Activated CD8-positive, alpha-beta memory T cell treated with anti-CD3 and anti-CD28 coated beads, Interleukin-2, amount 50 U/mL, for 48 hours (primary cell): ENCODE measurements around the gene SIRT6.
A peak's percentile ranks its signal among the peaks of the same experiment; 100 is the strongest.
"Not testable (repeated sequence)": the region's sequence is repeated elsewhere in the genome, so short reads cannot be mapped to it uniquely, and the experiment has no call there.

Source experiments
- DNase-seq: peaks from one replicate; pipeline ENCODE4 v3.0.0-alpha.2; 2020

The SIRT6 gene

GRCh38 chr19:4198467-4199126 lies 16.2 kb upstream of the SIRT6 start:
- DNase-seq = no peak

DNA sequence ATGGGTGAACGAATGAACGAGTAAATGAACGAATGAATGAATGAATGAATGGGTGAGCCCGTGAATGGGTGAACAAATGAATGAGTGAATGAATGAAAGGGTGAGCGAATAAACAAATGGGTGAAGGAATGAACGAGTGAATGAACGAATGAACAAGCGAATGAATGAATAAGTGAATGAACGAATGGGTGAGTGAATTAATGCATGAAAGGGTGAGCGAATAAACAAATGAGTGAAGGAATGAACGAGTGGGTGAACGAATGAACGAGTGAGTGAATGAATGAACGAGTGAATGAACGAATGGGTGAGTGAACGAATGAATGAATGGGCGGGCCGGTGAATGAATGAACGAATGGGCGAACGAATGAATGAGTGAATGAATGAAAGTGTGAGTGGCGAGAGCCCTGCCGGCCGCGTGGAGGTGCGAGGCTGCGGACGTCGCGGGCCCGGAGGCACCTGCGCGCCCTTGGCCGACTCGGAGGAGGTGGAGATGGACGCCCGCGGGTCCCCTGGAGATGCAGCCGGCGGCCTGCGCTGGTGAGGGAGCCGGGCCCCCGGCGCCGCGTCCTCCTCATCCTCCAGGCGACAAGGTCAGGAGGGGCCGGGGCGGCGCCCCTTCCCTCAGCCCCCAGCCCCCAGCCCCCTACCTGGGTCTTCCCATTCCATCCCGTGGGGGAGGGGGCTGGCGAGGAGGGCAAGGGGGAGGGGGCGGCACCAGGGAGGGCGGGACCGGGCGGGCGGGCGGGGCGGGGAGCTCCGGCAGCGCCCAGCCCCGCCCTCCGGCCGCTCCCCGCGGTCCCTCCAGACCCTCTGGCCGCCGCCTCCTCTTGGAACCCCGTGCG lies 15.5 kb upstream of the SIRT6 start:
- DNase-seq = no peak

GRCh38 chr19:4197228-4197624 lies 14.9 kb upstream of the SIRT6 start:
- DNase-seq = no peak

DNA sequence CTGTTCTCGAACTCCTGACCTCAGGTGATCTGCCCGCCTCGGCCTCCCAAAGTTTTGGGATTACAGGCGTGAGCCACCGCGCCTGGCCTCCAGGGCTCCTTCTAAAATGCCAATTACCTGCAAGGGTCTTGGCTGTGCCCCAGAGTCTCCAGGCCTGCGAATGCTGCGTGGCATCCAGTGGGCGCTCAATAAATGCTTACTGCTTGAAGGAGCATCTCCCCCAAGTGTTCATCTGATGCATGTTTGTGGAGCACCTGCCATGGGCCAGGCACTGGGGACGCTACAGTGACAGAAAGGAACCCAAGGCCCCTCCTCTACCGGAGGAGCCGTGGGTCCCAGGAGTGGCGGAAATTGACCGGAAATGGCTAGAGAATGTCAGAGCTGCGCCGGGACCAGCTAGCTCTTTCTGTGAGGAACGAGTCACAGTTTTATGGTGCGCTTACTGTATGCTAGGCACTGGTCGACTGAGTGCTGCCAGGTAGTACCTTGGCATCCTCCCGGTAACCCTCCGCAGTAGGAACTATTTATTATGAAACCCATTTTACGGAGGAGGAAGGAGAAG lies 14.3 kb upstream of the SIRT6 start:
- DNase-seq = no peak

- no peak for DNase-seq
Observed at GRCh38 chr19:4196009-4196408, 13.6 kb upstream of the SIRT6 start.

DNA sequence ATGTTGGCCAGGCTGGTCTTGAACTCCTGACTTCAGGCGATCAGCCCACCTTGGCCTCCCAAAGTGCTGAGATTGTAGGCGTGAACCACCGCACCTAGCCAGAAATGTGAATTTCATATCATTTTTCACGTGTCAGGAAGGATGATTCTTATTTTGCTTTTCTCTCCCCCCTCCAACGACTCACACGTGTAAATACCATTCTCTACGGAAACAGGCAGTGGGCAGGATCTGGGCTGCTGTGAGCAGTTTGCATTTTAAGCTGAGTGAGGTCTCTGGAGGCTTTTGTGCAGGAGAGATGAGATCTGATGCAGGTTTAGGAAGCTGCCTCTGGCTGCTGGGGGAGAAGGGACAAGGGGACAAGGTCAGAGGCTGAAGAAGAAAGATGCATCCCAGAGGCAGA lies 12.0 kb upstream of the SIRT6 start:
- DNase-seq = no peak

GRCh38 chr19:4192537-4192936 lies 10.2 kb upstream of the SIRT6 start:
- not testable (repeated sequence) for DNase-seq

DNA sequence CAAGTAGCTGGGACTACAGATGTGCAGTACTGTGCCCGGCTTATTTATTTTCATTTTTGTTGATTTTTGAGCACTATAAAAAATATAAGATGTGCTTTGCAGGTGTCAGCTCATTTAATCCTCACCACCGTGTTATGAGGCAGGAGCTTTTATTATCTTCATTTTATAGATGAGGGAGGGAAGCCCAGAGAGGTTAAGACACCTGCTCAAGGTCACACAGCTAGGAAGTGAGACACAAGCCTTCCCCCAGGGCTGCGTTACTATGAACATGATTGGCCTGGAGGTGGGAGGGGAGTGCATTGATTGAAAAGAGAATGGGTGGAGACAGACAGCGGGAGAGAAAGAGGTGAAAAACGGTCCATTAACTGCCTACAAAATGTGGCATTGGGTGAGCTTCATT lies 7.3 kb upstream of the SIRT6 start:
- DNase-seq = no peak

GRCh38 chr19:4187313-4188122 lies 5.2 kb upstream of the SIRT6 start:
- no peak for DNase-seq

GRCh38 chr19:4186087-4186993 lies 4.0 kb upstream of the SIRT6 start:
- peak; percentile 96 for DNase-seq

GRCh38 chr19:4185413-4186086 lies 3.2 kb upstream of the SIRT6 start:
- no peak for DNase-seq

- DNase-seq = no peak
Observed at GRCh38 chr19:4184718-4185352, 2.5 kb upstream of the SIRT6 start.

DNA sequence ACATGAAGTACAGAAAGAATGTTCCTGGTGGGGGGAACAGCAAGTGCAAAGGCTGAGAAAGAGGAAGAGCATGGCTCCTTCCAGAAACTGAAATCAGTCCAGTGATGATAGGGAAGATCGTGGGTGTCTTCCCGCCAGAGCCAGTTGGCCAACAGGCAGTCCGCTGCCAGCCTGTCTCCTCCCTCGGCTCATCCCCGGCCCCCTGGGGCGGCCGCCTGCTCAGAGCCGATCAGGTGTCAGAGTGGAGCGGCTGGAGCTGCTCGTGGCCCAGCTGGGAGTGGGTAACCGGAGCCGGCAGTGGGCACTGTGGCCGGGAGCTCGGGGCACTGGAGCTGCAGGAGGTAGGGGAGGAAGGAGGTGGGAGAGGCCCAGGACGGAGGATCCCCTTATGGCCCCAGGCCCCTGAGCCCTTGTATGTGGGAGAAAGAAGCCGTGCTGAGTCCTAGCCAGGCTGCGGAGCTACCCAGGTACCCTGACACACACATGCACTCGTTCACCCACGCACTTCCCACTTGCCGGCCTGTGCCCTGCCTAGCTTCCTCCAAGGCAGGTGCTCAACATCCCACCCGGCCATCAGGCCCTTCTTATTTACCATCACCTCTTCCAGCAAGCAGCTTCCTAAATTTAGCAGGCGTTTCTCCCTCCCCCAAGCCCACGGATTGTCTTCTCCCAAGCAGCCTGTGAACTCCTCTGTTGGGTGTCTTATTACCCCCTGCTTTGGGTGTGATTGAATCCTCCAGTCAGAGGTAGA lies 1.8 kb upstream of the SIRT6 start:
- no peak for DNase-seq

GRCh38 chr19:4181053-4181508 lies 1.3 kb downstream of the SIRT6 start:
- no peak for DNase-seq

- DNase-seq = no peak
Observed at GRCh38 chr19:4178990-4179389, 3.4 kb downstream of the SIRT6 start.

DNA sequence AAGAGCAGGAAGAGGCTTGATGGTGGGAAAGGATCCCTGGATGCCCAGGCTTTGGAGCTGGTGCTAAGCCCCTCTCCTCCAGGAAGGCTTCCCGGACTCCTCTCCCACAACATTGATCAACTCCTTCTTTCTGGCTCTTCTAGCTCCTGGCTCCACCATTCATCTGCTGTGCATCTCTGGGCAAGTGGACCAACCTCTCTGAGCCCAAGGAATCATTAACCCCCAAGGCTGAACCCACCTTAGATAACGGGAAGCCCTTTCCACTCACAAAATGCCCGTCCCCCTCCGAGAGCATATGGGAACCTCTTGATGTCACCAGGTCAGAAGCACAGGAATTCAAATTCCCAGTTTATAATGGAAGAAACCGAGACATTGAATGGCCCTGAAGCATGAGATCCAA lies 5.2 kb downstream of the SIRT6 start:
- DNase-seq = no peak

GRCh38 chr19:4175669-4175931 lies 6.8 kb downstream of the SIRT6 start:
- DNase-seq = no peak

DNA sequence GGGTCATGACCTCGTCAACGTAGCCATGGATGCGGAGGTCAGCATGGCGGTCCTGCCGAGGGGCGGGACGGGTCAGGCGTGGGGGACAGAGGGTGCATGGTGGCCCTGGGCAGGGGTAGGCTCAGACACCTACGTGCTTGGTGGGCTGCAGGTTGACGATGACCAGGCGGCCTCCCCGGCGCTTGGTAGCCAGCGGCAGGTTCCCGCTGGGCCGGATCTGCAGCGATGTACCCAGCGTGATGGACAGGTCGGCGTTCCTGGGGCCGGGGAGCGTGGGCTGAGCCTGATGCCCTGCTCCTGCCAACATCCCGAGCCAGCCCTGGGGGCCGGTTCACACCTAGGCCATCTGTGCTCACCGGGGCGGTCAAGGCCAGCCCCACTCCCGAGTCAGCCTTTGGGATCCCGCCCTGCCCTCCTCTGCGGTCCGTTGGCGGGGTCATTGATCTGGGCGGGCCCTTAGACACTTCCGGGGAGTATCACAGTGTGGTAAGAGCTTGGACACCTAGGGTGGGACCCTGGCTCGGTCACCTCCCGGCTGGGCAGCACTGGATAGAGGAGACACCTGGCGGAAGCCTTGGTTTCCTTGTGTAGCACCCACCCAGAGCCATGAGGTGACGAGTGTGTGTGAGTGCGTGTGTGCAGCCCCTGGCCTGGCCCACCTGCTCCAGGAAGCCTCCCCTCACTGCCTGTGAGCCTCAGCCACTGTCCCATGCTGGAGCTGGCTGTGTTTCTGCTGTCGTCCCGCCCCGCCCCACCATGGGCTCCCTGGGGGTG lies 7.3 kb downstream of the SIRT6 start:
- no peak for DNase-seq

GRCh38 chr19:4174213-4174894 lies 8.0 kb downstream of the SIRT6 start:
- DNase-seq = no peak
